DOHH2 (cell line): ENCODE results near the gene CCDC197.

Source experiments
- H3F3A ChIP-seq: fragments of 200-600 bp; sonication (generic), shearing (Covaris generic); 2 replicates; pipeline ENCODE4 v1.6.0; 2016; ENCODE audit warnings: antibody characterized with exemption, mild to moderate bottlenecking; ENCODE audit not compliant: control insufficient read depth, insufficient read depth
- H3K27ac ChIP-seq: fragments of 200-600 bp; sonication (generic); 2 replicates; pipeline ENCODE4 v1.5.1; 2014; ENCODE audit warnings: low read depth, mild to moderate bottlenecking, low read length, moderate library complexity
- H3K27me3 ChIP-seq: fragments of 200-600 bp; sonication (generic); 2 replicates; pipeline ENCODE4 v1.6.1; 2014; ENCODE audit warnings: mild to moderate bottlenecking, low read length, mixed read lengths; ENCODE audit not compliant: control insufficient read depth
- H3K36me3 ChIP-seq: fragments of 200-600 bp; sonication (generic); 2 replicates; pipeline ENCODE4 v1.6.1; 2014; ENCODE audit warnings: mild to moderate bottlenecking, low read length, moderate library complexity, mixed read lengths; ENCODE audit not compliant: control insufficient read depth
- H3K4me1 ChIP-seq: fragments of 200-600 bp; sonication (generic); 2 replicates; pipeline ENCODE4 v1.6.1; 2014; ENCODE audit warnings: mild to moderate bottlenecking, low read length, mixed read lengths; ENCODE audit not compliant: control insufficient read depth
- H3K4me2 ChIP-seq: fragments of 200-600 bp; sonication (generic); 2 replicates; pipeline ENCODE4 v1.6.0; 2014; ENCODE audit warnings: mild to moderate bottlenecking, low read length, moderate library complexity
- H3K4me3 ChIP-seq: fragments of 200-600 bp; sonication (generic); 2 replicates; pipeline ENCODE4 v1.5.1; 2014; ENCODE audit warnings: mild to moderate bottlenecking, low read length, mixed read lengths
- H3K79me2 ChIP-seq: fragments of 200-600 bp; sonication (generic); 2 replicates; pipeline ENCODE4 v1.6.1; 2014; ENCODE audit warnings: mild to moderate bottlenecking, low read length, mixed read lengths; ENCODE audit not compliant: control insufficient read depth
- H3K9me2 ChIP-seq: fragments of 200-600 bp; sonication (generic); replicated peaks from 2 replicates; pipeline ENCODE4 v1.6.1; 2014; ENCODE audit warnings: mild to moderate bottlenecking, low read length, mixed read lengths; ENCODE audit not compliant: control insufficient read depth
- H3K9me3 ChIP-seq: fragments of 200-600 bp; sonication (generic); 2 replicates; pipeline ENCODE4 v1.6.1; 2014; ENCODE audit warnings: antibody characterized with exemption, low read length, mixed read lengths; ENCODE audit not compliant: control insufficient read depth, insufficient read depth
- H4K20me1 ChIP-seq: fragments of 200-600 bp; sonication (generic); 2 replicates; pipeline ENCODE4 v1.6.0; 2014; ENCODE audit warnings: low read depth, mild to moderate bottlenecking, antibody characterized with exemption, low read length, moderate library complexity; ENCODE audit not compliant: control insufficient read depth, insufficient read depth
- EZH2phosphoT487 ChIP-seq: fragments of 200-600 bp; sonication (generic); IDR thresholded peaks from 2 replicates; pipeline ENCODE4 v1.6.1; 2017; ENCODE audit warnings: borderline replicate concordance, mild to moderate bottlenecking, antibody characterized with exemption, low read length, moderate library complexity, mixed read lengths
- TF ChIP-seq, protein P1 (sequence below): fragments of 200-600 bp; sonication (generic); IDR thresholded peaks from one replicate; pipeline ENCODE4 v1.5.1; 2014; ENCODE audit warnings: antibody characterized with exemption, mild to moderate bottlenecking, low read depth, low read length; ENCODE audit not compliant: poor library complexity, severe bottlenecking

The CCDC197 gene

GRCh38 chr14:93975791-93976476 lies 21.2 kb upstream of the CCDC197 start:
- Histone ChIP-seq H3F3A (peaks cover 27% of the 10 kb centered on the region), H3K9me3 (no peaks in the 10 kb centered on the region), H3K9me2 (no peaks in the 10 kb centered on the region), H3K4me1 (peaks cover 83% of the 10 kb centered on the region), H3K4me3 (peak overlapping the region; percentile 72), H3K36me3 (no peaks in the 10 kb centered on the region), H3K27ac (peak overlapping the region; percentile 86), H3K4me2 (peak overlapping the region; percentile 91), H4K20me1 (no peaks in the 10 kb centered on the region), H3K27me3 (no peaks in the 10 kb centered on the region), H3K79me2 (no peaks in the 10 kb centered on the region)
- TF ChIP-seq, protein P1, sequence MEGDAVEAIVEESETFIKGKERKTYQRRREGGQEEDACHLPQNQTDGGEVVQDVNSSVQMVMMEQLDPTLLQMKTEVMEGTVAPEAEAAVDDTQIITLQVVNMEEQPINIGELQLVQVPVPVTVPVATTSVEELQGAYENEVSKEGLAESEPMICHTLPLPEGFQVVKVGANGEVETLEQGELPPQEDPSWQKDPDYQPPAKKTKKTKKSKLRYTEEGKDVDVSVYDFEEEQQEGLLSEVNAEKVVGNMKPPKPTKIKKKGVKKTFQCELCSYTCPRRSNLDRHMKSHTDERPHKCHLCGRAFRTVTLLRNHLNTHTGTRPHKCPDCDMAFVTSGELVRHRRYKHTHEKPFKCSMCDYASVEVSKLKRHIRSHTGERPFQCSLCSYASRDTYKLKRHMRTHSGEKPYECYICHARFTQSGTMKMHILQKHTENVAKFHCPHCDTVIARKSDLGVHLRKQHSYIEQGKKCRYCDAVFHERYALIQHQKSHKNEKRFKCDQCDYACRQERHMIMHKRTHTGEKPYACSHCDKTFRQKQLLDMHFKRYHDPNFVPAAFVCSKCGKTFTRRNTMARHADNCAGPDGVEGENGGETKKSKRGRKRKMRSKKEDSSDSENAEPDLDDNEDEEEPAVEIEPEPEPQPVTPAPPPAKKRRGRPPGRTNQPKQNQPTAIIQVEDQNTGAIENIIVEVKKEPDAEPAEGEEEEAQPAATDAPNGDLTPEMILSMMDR: no peak
- no peak for TF ChIP-seq EZH2phosphoT487

- H3K4me2 ChIP-seq: peak within 1 kb of the TSS; percentile 91
Measured at GRCh38 chr14:93976477-93977057, 20.5 kb upstream of the CCDC197 start, which contains the start of gene ASB2. Gene ASB2, minus strand, starts transcription at chr14:93976570. Its CDS starts 12,031 bp downstream, at chr14:93964539.

GRCh38 chr14:93977171-93977570 lies 19.9 kb upstream of the CCDC197 start:
- peak overlapping the region; percentile 91 for H3K4me2 ChIP-seq
- peaks cover 72% of the 10 kb centered on the region for H3K4me1 ChIP-seq
- H4K20me1 ChIP-seq: no peaks in the 10 kb centered on the region
- TF ChIP-seq, protein P1: no peak
- TF ChIP-seq EZH2phosphoT487: no peak
- peak overlapping the region; percentile 72 for H3K4me3 ChIP-seq
- H3K36me3 ChIP-seq: no peaks in the 10 kb centered on the region
- no peaks in the 10 kb centered on the region for H3K9me2 ChIP-seq
- no peaks in the 10 kb centered on the region for H3K27me3 ChIP-seq
- H3K79me2 ChIP-seq: no peaks in the 10 kb centered on the region
- peak overlapping the region; percentile 86 for H3K27ac ChIP-seq
- peaks cover 20% of the 10 kb centered on the region for H3F3A ChIP-seq
- H3K9me3 ChIP-seq: no peaks in the 10 kb centered on the region

More at GRCh38 chr14:93976477-93977057, 20.5 kb upstream of the CCDC197 start, which contains the start of gene ASB2:
- H3K79me2 ChIP-seq: no peaks in the 10 kb centered on the region
- H3K4me3 ChIP-seq: peak within 1 kb of the TSS; percentile 72
- no peak for TF ChIP-seq EZH2phosphoT487
- peaks cover 77% of the 10 kb centered on the region for H3K4me1 ChIP-seq
- H3K27ac ChIP-seq: peak within 1 kb of the TSS; percentile 86
- no peaks in the 10 kb centered on the region for H3K27me3 ChIP-seq
- H3K9me2 ChIP-seq: no peaks in the 10 kb centered on the region
- H4K20me1 ChIP-seq: no peaks in the 10 kb centered on the region
- H3K9me3 ChIP-seq: no peaks in the 10 kb centered on the region
- peaks cover 21% of the 10 kb centered on the region for H3F3A ChIP-seq
- H3K36me3 ChIP-seq: no peaks in the 10 kb centered on the region
